IMR-90 (cell line): Measurements from ENCODE around the gene PTCH2.

Experiments used
- BHLHE40 ChIP-seq: fragments of 150-350 bp; IDR thresholded peaks from 2 replicates; pipeline ENCODE4 v1.6.1; 2016; ENCODE audit warnings: mild to moderate bottlenecking, low read depth, low read length
- CEBPB ChIP-seq: IDR thresholded peaks from 2 replicates; pipeline ENCODE4 v1.6.1; 2012; ENCODE audit warnings: low read depth, low read length, improper control_type of control experiment
- ELK1 ChIP-seq: fragments of 150-350 bp; IDR thresholded peaks from 2 replicates; pipeline ENCODE4 v1.6.1; 2016; ENCODE audit warnings: low read depth, mild to moderate bottlenecking, low read length, moderate library complexity, borderline replicate concordance
- FOS ChIP-seq: fragments of 150-350 bp; IDR thresholded peaks from 2 replicates; pipeline ENCODE4 v1.6.1; 2016; ENCODE audit warnings: low read depth, low read length
- MAFK ChIP-seq: IDR thresholded peaks from 2 replicates; pipeline ENCODE4 v1.6.1; 2012; ENCODE audit warnings: low read depth, low read length, improper control_type of control experiment
- MAZ ChIP-seq: IDR thresholded peaks from 2 replicates; pipeline ENCODE4 v1.6.1; 2012; ENCODE audit warnings: low read depth, mild to moderate bottlenecking, low read length, improper control_type of control experiment, moderate library complexity, borderline replicate concordance
- MXI1 ChIP-seq: IDR thresholded peaks from 2 replicates; pipeline ENCODE4 v1.6.1; 2012; ENCODE audit warnings: low read depth, mild to moderate bottlenecking, low read length, moderate library complexity, borderline replicate concordance
- POLR2A ChIP-seq: IDR thresholded peaks from 2 replicates; pipeline ENCODE4 v1.6.1; 2012; ENCODE audit warnings: mild to moderate bottlenecking, low read depth, low read length
- RAD21 ChIP-seq: IDR thresholded peaks from 2 replicates; pipeline ENCODE4 v1.6.1; 2012; ENCODE audit warnings: low read length, improper control_type of control experiment
- RCOR1 ChIP-seq: IDR thresholded peaks from 2 replicates; pipeline ENCODE4 v1.6.1; 2012; ENCODE audit warnings: mild to moderate bottlenecking, low read length, improper control_type of control experiment; ENCODE audit not compliant: insufficient replicate concordance
- RFX5 ChIP-seq: IDR thresholded peaks from 2 replicates; pipeline ENCODE4 v1.8.0; 2012; ENCODE audit warnings: low read depth, mild to moderate bottlenecking, low read length, moderate library complexity
- SMC3 ChIP-seq: fragments of 150-350 bp; IDR thresholded peaks from 2 replicates; pipeline ENCODE4 v1.6.1; 2016; ENCODE audit warnings: low read depth, mild to moderate bottlenecking, antibody characterized with exemption, low read length, moderate library complexity
- USF2 ChIP-seq: fragments of 150-350 bp; IDR thresholded peaks from 2 replicates; pipeline ENCODE4 v1.6.1; 2017; ENCODE audit warnings: mild to moderate bottlenecking, antibody characterized with exemption, low read length, low read depth
- TF ChIP-seq, protein P1 (sequence below): conservative IDR thresholded peaks from 2 replicates; pipeline ENCODE4 v1.5.1; 2012; ENCODE audit warnings: mild to moderate bottlenecking, low read depth, low read length, improper control_type of control experiment

DNA sequence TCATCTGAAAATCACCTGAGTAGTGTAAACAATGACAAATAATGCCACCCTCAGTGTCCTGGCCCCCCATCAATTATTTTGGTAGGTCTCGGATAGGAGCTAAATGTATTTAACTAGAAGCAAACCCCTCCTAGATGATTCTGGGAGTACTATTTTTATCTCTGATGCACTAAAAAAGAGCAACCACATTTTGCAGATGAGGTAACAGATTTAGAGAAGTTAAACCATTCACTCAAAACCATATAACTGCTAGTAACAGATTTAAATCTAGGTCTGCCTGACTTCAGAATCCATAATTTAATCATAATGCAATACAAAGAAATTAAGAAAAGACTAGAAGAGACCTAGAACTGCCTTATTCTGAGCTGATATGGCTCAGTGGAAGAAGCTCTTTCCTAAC lies 17.3 kb upstream of the PTCH2 start:
- no peak for TF ChIP-seq POLR2A
- TF ChIP-seq, protein P1, sequence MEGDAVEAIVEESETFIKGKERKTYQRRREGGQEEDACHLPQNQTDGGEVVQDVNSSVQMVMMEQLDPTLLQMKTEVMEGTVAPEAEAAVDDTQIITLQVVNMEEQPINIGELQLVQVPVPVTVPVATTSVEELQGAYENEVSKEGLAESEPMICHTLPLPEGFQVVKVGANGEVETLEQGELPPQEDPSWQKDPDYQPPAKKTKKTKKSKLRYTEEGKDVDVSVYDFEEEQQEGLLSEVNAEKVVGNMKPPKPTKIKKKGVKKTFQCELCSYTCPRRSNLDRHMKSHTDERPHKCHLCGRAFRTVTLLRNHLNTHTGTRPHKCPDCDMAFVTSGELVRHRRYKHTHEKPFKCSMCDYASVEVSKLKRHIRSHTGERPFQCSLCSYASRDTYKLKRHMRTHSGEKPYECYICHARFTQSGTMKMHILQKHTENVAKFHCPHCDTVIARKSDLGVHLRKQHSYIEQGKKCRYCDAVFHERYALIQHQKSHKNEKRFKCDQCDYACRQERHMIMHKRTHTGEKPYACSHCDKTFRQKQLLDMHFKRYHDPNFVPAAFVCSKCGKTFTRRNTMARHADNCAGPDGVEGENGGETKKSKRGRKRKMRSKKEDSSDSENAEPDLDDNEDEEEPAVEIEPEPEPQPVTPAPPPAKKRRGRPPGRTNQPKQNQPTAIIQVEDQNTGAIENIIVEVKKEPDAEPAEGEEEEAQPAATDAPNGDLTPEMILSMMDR = no peak
- no peak for TF ChIP-seq USF2
- TF ChIP-seq RCOR1 = no peak
- no peak for TF ChIP-seq ELK1
- no peak for TF ChIP-seq MAFK
- TF ChIP-seq CEBPB = no peak
- TF ChIP-seq RAD21 = no peak
- TF ChIP-seq MXI1 = no peak
- TF ChIP-seq MAZ = no peak
- no peak for TF ChIP-seq SMC3
- no peak for TF ChIP-seq FOS
- no peak for TF ChIP-seq RFX5
- TF ChIP-seq BHLHE40 = no peak
